Frontal cortex (tissue), 4 donors: ENCODE data around the gene HERC2. TPM values are rescaled to one million over a fixed set of nuclear protein-coding genes. Genes with fewer than 3 reads are reported as not detected.
"Not testable (repeated sequence)": the region's sequence is repeated elsewhere in the genome, so short reads cannot be mapped to it uniquely, and the experiment has no call there.

Experiments
- DNase-seq, 2 donors: peaks; one replicate each; pipeline ENCODE4 v3.0.0; 2012; ENCODE audit warnings: low spot score in 2 of 2
- FAIRE-seq: peaks from 2 replicates; lab custom pipeline; 2012; peaks lifted over from hg19 to GRCh38; lab: Jason Lieb, UNC
- total RNA-seq: library from RNA; depleted of rRNA; stranded (reverse); fragments of >200 nt; gene quantifications from one replicate; pipeline ENCODE4 v1.2.3, GENCODE V29; 2014
- donor health status: control.
- donor health status: control.
- donor health status: control.

Gene HERC2
- total RNA-seq, 1 donor from 2014 or later = 65.2 TPM

DNA sequence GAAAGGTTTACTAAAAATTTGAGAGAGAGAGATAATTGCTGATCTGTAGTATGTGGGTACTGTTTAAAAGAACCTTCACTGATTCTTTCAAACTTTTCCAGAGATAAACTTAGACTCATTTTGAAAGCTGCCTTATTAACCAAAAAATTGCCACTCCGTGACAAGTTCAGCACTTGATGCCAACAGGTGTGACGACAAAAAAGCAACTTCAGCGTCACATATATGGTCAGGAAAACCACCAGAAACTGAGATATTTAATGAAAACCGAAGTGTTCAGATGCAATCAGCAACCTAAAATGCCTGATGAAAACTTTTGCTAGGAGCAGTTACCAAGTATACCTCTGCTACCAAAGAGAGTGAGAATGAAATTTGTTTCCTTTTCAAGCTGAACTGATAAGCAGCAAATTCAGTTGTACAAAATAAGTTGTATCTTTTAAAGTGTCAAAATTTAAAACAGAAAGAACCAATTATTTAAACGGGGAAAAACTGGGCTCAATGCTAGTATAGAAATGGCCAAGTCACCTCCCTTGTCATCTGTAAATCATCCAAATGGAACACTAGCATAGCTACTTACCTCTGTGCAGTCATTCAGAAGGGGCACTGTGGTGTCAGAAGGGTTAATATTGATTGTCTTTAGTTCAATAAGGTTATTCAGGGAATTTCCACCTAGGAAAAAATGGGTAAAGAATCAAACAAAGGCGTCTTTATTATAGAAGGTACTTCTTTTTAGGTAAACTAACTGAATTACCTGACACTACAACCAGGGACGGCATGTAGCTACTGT lies 131.4 kb downstream of the HERC2 start:
- FAIRE-seq (no peak), DNase-seq (no peak)

DNA sequence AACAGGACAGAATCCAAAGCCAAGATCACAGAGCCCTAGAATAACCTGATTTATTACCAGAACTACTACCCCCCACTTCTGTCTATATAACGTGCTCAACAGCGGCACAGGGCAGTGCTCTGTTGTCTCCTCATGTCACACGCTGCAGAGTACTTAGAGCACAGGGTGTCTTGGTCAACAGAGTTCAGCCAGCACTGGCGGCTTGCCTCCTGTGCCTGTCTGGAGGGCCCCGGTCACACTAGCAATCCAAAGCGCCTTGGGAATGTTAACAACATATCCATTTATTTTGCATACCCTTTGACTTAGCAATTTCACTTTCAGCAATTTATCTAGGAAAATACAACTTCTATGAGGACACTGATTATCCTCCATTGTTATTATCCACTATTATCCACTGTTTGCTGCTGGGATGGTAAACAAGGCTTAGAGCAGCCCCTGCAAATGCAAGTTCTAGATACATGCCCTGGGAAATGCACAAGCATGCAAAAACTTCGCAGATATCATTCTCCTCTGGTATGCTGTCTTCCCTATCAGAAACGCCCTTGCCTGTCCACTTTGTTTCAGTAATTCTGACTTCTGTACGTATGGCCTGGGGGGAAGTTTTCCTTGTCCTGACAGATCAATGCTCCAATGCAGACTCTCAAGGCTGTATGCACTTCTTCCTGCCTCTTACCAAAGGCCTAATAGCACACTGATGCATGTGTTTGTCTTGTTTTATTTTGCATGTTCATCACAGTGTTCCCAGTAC lies 136.7 kb downstream of the HERC2 start:
- DNase-seq (no peak), FAIRE-seq (no peak)

DNA sequence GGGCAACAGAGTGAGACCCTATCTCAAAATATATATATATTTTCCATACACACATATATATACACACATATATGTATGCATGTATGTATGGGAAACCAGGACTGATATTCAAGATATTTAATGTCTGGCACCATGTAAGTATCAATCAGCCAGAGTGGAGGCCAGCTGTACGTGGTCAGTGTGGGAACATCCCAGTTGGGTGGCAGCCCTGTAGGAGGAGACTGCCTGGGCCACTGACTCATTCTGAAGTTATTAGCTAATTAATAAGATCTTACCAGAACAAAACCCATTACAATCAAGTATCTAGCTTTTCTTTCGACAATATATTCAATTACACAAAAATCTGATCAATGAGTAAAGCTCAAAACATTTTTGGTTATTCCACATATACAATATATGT lies 137.8 kb downstream of the HERC2 start:
- DNase-seq (no peak), FAIRE-seq (no peak)

DNA sequence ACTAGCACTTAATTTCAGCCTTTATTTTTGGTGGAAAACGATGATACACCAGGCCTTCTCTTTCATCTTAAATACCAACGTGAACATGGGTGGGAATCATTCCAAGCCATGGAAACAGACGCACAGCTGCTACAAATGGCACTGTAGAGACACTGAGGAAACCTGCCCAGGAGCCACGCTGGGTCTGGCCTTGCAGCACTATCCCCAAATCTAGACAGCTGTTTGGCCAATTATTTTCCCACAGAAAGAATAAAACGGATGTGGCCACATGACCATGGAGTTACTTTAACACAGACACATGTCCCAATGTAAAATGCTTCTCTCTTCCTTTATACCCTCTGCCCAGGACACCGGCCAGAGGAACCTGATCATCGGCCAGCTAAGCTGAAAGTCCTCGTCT lies 139.2 kb downstream of the HERC2 start:
- DNase-seq (no peak), FAIRE-seq (no peak)

DNA sequence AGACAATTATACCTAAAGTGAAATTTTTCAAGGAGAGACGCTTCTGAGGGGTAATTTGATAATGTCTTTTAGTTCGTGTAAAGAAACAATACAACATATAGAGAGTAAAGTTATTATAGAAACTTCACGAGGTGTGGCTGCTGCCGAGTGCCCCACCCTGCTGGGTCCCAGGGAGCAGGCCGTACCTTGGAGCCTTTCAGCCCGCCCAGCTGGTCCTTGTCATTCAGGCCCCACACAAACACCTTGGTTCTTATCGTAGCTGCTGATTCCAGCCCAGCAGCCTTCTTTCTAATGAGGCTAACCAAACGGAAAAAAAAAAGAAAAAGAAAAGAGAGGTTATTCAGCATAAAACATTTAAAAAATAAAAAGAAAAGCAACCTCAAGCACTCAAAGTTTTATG lies 139.8 kb downstream of the HERC2 start:
- FAIRE-seq = no peak
- DNase-seq = no peak

DNA sequence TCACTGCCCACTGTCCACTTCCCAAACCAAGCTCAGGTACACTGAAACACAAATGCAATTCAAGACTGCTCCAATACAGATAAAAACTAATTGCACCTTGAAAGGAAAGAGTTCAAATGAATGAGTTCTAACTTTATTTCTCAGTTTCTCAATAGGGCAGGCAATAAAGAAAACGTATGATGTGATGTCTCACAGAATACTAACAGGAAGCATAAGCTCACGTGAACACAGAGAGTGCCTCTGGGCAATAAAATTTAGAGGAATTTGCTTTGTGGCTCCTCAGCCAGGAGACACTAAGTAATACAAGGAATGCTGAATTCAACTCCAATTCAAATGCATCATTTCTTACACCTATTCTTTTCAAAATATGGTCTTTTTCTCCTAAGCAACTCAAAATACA lies 140.6 kb downstream of the HERC2 start:
- no peak for FAIRE-seq
- no peak for DNase-seq

DNA sequence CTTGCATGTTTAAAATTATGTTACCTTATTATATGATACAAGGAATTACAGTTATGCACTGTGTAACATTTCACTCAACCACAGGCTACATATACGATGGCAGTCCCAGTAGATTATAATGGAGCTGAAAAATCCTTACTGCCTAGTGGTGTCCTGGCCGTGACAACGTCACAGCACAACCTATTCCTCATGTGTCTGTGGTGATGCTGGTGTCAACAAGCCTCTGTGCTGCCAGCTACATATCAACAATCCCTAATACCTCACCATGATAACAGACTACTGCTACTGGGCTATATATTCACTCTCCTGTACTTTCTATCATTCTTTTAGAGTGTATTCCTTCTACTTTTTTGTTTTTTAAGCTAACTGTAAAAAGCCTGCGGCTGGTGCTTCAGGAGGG lies 142.7 kb downstream of the HERC2 start:
- DNase-seq = no peak
- no peak for FAIRE-seq

DNA sequence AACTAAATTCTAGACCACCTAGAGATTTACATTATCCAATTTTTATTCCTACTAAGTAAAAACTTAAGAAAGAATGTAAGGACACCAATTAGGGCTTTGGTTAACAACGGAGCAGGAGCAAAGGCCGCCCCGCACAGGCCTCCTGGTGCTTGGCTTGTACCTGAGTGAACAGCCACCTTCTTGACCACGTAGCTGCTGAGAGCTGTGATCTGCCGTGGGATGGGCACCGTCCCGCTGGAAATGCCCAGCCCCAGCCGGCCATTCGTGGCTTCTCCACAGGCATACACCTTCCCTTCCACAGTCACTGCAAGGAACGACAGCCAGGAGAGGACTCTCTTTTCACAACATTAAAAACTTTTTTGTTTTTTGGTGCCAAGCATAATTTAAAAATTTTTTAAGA lies 143.3 kb downstream of the HERC2 start:
- FAIRE-seq (no peak), DNase-seq (no peak)

DNA sequence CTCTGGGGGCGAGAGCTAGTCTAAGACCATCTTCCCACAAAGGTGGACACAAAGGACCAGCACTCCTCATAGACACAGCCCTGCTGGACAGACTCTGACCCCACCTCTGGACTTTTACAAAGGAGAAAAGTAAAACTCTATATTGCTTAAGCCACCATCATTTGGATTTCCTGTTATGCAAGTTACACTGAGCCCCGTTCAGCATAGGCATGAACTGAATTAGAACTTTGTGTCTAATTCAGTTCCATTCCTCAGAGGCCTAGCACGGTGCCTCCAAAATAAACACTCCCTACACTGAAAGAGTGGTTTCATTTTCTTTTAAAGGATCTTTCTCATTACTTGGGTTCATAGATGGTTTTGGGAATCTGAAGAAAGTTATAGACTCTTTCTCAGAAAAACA lies 143.7 kb downstream of the HERC2 start:
- FAIRE-seq = no peak
- DNase-seq = no peak

DNA sequence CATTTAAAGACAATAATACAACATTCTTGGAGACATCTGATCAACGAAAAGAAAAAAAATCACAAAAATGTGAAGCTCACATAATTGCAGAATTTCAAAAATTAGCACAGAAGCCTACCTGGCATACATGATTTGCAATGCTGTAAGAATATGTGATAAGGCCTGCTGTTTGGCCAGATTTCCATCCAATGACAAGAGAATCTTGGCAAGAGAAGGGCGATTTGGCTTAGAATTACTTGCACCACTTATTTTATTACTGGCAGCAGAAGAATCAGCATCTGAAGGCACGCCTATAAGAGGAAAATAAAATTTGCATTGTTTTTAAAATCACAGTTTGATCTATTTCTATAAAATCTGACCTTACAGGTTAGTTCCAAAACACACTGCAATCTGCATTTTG lies 152.6 kb downstream of the HERC2 start:
- no peak for FAIRE-seq

DNA sequence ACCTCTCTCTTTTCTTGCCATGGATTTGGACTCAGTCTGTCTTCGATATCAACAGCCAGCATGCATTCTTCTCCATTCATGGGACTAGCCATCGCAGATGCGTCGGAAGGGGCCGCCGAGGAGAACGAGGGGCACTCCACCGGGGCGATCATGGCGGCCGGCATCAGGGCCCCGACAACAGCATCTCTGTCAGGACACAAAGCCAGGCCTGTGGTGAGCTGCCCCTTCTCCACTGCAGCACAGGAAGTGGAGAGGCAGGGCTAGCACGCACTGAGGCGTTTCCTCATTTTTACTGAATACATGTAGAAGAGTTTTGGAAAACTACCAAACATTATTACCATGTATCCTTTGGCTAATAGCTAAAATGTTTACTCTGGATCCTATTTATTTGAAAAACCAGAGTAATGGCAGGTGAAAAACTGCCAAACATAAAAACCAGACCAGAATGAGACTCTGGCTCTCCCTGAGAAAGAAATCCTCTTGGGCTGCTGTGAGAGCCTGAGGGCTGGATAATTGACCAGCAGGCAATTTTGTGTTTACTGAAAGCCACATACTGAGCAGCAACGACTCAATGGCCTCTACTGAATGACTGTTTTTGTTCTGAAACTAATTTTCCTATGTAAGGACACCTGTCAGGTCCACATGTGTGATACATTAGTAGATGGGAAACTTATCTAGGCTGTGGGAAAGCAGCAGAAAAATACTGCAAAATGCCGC lies 153.4 kb downstream of the HERC2 start:
- not testable (repeated sequence) for DNase-seq, FAIRE-seq

More for the DNA sequence above, 152.6 kb downstream of the HERC2 start:
- DNase-seq = no peak

DNA sequence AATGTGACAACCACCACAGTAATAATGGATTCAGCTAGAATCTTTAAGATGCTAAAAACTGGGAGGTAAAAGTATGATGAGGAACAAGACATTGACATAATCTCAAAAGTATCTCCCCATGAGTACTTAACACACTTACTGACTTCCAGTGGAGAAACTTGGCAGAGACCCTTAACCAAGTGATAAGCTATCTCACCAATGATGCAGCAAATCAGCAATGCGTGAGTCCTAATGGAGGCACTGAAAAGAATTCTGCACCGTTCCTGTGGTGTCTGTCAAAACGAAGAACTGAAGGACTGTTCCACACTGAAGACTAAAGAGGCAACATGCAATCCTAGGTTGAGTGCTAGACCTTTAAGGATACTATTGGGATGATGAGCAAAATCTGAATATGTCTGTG lies 154.9 kb downstream of the HERC2 start:
- no peak for DNase-seq
- no peak for FAIRE-seq

DNA sequence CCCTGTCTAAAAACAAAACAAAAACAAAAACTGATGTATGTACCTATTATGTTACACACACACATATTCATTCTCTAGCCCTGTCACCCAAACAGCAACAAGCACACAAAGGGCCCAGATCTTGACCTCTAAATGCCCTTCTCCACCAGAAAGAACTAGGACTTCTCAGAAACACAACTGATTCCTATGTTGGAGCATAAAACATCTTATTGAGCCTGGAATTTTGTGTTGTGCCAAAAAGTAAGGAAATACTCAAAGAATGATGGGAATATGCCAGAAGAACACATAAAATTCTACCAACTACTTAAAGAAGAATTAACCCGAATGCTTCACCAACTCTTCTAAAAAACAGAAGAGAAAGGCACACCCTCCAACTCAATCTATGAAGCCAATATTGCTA lies 156.2 kb downstream of the HERC2 start:
- DNase-seq (no peak), FAIRE-seq (no peak)

DNA sequence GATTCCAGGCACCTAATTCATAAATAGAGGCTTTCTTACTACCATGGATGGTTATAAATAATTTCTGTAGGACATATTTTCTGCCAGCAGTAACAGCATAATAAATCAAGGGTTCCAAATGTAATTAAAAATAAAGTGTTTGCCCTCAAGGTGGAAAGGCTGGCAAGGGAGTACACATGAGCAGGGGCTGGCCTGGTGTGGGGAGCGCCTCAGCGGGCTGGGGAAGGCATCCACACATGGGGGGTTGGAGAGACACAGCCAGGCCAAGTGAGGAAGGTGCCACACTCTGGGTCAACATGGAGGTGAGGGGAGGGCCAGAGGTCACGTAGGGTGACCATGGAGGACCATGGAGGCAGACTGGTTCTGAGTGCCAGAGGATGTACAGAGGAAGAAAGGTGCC lies 157.1 kb downstream of the HERC2 start:
- no peak for DNase-seq
- FAIRE-seq = no peak

DNA sequence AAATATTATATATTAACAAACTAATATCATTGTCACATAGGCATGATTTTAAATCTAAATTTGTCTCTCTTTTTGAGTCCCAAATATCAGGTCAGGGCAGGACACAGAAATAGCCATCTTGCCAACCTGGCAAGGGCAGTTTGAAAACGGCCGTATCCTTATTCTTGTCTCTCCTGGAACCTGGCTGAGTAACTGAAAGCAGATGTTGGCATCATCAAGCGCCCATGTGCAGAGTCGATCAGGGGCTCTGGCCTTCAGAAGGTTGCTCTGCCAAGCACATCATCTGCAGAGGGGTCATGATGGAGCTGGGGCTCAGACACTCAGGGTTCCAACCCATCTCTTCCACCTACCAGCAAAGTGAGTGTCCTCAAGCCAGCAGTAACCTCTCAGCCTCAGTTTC lies 167.7 kb downstream of the HERC2 start:
- DNase-seq = no peak
- no peak for FAIRE-seq

DNA sequence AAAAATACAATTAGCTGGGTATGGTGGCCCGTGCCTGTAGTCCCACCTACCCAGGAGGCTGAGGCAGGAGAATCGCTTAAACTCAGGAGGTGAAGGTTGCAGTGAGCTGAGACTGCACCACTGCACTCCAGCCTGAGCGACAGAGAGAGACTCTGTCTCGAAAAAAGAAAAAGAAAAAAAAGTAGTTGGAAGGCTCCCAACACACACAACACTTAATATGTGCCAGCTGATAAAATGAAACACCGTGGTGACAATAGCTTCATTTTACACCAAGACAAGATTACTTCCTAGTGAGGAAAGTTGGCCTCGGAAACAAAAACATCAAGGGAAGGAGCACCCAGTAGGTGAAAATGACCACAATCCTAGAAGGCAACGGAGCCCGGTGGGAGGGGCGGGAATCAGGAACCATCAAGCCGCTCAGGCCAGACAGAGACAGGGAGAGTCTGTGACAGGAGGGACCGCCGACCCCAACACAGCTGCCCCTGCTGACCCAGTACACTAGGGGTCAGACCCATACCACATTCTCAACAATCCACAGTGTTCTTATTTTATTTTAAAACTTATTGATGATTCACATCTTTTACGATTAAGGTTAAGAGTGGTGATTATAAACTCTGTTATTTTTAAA lies 168.4 kb downstream of the HERC2 start:
- FAIRE-seq (no peak), DNase-seq (no peak)

DNA sequence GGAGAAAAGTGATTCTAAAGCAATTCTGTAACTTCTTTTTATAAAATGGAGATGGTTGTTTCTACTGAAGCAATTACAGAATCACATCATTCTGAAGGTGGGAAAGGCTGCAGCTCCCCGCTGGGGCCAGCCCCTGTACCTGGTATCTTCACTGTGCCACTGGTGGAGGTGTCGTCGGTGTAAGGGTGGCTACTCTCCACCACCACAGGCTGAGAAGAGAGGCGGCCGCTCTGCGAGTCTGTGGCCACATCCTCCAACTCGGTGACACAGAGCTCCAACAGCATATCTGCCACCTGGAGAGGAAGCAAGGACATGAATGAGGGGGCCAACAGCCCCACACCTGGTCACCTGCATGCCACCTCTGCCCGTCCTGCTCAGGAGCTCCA lies 169.4 kb downstream of the HERC2 start:
- not testable (repeated sequence) for FAIRE-seq, DNase-seq

DNA sequence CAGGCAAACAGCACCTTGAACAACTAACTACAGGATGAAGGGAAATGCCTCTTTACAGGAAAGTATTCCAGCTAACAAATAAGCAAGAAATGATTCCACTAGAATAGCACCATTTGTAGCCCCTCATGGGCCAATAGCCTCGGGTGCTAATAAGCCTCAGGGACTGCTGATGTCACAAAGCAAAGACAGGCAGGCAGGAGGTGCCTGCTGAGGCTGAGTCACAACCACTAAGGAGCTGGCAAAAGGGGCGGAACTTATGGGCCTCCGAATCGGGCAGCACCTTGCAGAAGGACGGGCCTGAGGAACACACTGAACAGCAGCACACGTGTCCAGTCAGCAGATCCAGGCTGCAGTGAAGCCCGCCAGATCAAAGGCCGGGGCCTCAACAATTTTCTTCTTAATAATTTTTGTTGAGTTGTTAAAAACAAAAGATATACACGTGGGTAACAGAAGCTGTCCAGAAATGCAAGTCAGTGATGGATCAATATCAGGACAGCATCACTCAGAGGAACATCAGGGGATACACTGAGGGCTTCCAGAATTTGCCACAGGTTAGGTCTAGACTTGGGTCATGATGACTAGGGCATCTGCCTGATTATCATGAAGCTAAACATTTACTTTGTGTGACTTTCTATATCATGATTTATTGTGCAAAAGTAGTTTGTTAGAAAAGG lies 170.0 kb downstream of the HERC2 start:
- not testable (repeated sequence) for FAIRE-seq, DNase-seq

DNA sequence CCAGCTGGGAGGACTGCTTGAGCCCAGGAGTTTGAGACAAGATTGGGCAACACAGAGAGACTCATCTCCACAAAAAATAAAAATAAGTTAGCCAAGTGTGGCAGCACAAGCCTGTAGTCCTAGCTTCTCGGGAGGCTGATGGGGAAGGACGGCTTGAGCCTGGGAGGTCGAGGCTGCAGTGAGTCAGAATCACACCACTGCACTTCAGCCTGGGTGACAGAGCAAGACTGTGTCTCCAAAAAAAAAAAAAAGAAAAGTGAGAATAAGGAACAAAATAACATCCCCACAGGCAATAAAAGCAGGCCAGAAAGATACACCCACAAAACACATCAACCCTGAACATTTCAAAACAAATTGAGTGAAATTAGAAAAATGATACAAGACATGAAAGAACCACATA lies 174.2 kb downstream of the HERC2 start:
- FAIRE-seq = no peak

DNA sequence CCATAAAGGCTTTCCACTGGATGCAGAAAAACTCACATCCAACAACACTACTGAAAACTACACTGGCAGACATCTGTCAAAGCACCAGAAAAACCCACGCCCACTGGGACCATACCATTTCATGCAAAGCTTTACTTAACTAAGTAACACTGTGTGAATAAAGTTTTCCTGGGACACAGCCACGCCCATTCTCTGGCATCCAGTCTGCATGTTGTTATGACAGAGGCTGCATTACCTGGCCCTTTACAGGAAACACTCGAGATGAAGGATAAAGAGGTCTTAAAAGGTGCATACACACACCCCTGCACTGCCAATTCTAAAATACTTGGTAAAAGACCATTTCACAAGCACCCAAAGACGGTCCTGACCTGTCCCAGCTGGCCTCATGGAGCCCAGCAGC lies 176.6 kb downstream of the HERC2 start:
- DNase-seq, FAIRE-seq: not testable (repeated sequence)

More for the DNA sequence above, 174.2 kb downstream of the HERC2 start:
- no peak for DNase-seq
